AG09309 (cell line): ENCODE data around the gene ANAPC2.

ENCODE experiments used
- DNase-seq: peaks from one replicate; pipeline ENCODE4 v3.0.0-alpha.2; 2010; ENCODE audit warnings: low read depth
- H3K4me3 ChIP-seq: 2 replicates; pipeline ENCODE4 v1.5.1; 2011; ENCODE audit warnings: mild to moderate bottlenecking, low read depth, low read length, moderate library complexity; ENCODE audit not compliant: control insufficient read depth
- TF ChIP-seq, protein P1 (sequence below): IDR thresholded peaks from 2 replicates; pipeline ENCODE4 v1.5.1; 2011; ENCODE audit warnings: mild to moderate bottlenecking, low read depth, low read length, inconsistent platforms; ENCODE audit not compliant: insufficient read depth, control insufficient read depth; ENCODE audit errors: missing control alignments

Gene ANAPC2

GRCh38 chr9:137160716-137161557 is 27.4 kb downstream of the ANAPC2 start:
- TF ChIP-seq, protein P1, sequence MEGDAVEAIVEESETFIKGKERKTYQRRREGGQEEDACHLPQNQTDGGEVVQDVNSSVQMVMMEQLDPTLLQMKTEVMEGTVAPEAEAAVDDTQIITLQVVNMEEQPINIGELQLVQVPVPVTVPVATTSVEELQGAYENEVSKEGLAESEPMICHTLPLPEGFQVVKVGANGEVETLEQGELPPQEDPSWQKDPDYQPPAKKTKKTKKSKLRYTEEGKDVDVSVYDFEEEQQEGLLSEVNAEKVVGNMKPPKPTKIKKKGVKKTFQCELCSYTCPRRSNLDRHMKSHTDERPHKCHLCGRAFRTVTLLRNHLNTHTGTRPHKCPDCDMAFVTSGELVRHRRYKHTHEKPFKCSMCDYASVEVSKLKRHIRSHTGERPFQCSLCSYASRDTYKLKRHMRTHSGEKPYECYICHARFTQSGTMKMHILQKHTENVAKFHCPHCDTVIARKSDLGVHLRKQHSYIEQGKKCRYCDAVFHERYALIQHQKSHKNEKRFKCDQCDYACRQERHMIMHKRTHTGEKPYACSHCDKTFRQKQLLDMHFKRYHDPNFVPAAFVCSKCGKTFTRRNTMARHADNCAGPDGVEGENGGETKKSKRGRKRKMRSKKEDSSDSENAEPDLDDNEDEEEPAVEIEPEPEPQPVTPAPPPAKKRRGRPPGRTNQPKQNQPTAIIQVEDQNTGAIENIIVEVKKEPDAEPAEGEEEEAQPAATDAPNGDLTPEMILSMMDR: no peak
- no peak for DNase-seq
- no peak overlapping the region for H3K4me3 ChIP-seq

DNA sequence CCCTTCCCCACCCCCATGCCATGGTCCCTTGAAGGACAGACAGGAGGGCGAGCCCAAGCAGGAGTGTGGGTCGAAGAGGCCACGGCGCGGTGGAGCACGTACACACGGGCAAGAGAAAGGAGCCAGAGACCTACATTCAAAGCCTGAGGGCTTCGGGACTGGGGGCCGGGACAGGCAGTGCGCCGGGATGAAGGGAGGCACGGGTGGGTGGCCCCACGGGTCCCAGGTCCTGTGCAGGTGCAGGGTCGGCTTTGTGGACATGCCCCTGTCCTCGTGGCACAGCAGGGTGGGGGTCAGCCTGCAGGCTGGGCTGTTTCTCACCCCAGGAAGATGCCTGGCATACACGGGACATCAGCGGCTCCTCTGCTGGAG is 28.3 kb downstream of the ANAPC2 start:
- TF ChIP-seq, protein P1: no peak
- no peak overlapping the region for H3K4me3 ChIP-seq
- no peak for DNase-seq

- TF ChIP-seq, protein P1: no peak
- H3K4me3 ChIP-seq: no peak overlapping the region
- DNase-seq: no peak
Measured at GRCh38 chr9:137159105-137160053, 29.0 kb downstream of the ANAPC2 start.

DNA sequence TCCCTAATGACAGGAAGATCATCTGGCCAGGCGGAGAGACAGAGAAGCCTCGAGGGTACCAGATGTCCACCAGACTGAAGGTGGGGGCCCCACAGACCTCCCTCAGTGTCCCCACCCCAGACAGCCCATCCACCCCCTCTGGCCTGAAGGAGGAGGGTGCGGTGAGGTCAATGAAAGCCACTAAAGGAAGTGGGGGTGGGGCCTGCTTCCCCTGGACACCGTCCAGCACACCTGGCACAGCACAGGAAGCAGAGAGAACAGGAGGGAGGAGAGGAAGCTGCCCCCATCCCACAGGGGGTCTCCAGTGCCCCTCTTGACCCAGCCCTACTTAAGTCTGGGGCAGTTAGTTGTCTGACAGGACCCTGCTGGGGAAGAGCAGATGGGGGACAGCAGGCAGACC is 29.7 kb downstream of the ANAPC2 start:
- TF ChIP-seq, protein P1: no peak
- no peak overlapping the region for H3K4me3 ChIP-seq
- DNase-seq: no peak

- TF ChIP-seq, protein P1: no peak
- no peak overlapping the region for H3K4me3 ChIP-seq
- DNase-seq: no peak
Measured at GRCh38 chr9:137157618-137158415, 30.5 kb downstream of the ANAPC2 start.

- TF ChIP-seq, protein P1: no peak
- no peak for DNase-seq
- H3K4me3 ChIP-seq: peak overlapping the region; percentile 1
Measured at GRCh38 chr9:137156567-137157375, 31.6 kb downstream of the ANAPC2 start.
